ENCODE results near the gene FAM89B.

FAM89B gene

DNA sequence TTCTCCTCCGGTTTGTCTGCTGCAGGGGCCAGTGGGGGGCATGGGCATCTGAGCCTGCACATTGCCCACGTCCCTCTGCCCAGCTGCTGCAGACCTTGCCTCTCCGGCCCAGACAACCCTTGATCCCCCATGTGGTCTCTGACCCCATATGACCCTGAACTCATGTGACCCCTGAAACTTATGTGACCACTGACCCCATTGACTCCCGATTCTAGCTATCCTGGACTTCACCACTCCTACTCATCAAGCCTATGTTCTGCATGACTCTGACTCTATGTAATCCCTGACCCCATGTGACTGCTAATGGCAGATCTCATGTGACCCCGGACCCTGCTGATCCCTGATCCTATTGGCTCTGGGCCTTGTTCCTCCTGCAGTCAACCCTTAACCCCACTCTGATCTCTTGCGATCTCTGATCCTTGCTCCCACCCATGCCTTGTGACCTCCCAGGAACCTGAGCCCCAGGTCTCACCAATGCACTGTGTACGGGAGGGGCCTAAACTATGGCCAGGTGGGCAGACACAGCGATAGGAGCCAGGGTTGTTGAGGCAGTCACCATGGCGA is 19.9 kb upstream of the FAM89B start:
- no peak for DNase-seq
- H3K4me3 ChIP-seq (ENCODE audit: low read depth, low read length): no peak overlapping the region
- no peaks in the 10 kb centered on the region for H3K9me3 ChIP-seq
- no peaks in the 10 kb centered on the region for H3K27me3 ChIP-seq
- H3K36me3 ChIP-seq: no peaks in the 10 kb centered on the region; the same call in 1 of the 2 replicates
- no peak for TF ChIP-seq CTCF (IDR thresholded peaks at IDR 0.05; ENCODE audit: low read depth, low read length)
- peaks cover 7% of the 10 kb centered on the region for H3K4me1 ChIP-seq

DNA sequence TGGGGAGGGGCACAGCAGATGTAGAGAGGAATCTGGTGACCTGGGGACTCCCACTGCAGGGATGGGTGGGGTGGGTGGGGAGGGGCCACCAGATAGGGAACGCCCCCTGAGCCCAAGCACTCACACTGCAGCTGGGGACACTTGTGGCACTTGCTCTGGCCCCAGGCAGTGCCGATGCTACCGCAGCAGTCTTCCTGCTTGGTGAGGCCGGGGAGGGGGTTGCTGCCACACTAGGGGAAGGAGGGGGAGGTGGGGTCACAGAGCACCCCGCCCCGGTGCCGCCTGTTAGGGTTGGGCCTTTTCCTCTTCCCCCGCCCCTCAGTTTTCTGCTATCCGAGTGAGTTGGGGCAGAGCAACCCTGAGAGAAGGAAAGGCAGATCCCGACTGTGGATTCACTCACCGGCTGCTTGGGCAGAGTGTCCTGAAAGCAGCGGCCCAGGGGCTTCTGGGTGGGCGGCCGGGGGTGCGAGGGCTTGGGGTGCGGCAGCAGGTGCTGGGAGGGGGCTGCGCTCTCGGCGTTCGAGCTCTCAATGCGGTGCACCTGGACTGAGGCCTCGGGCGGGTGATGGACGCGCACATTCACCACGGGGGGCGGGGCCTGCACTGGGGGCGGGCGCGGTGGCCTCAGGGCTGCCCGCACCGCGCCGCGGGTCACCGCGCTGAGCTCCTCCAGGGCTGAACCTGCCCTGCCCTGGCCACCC is 18.9 kb upstream of the FAM89B start:
- DNase-seq: peak; percentile 44
- H3K36me3 ChIP-seq: no peaks in the 10 kb centered on the region; the same call in 1 of the 2 replicates
- no peak overlapping the region for H3K4me3 ChIP-seq (ENCODE audit: low read depth, low read length)
- H3K27me3 ChIP-seq: no peaks in the 10 kb centered on the region
- H3K4me1 ChIP-seq: peaks cover 7% of the 10 kb centered on the region
- no peaks in the 10 kb centered on the region for H3K9me3 ChIP-seq
- no peak for TF ChIP-seq CTCF (IDR thresholded peaks at IDR 0.05; ENCODE audit: low read depth, low read length)

- no peaks in the 10 kb centered on the region; the same call in 1 of the 2 replicates for H3K36me3 ChIP-seq
- no peak overlapping the region for H3K4me3 ChIP-seq (ENCODE audit: low read depth, low read length)
These were observed 18.1 kb upstream of the FAM89B start for GRCh38 chr11:65554057-65554818.

DNA sequence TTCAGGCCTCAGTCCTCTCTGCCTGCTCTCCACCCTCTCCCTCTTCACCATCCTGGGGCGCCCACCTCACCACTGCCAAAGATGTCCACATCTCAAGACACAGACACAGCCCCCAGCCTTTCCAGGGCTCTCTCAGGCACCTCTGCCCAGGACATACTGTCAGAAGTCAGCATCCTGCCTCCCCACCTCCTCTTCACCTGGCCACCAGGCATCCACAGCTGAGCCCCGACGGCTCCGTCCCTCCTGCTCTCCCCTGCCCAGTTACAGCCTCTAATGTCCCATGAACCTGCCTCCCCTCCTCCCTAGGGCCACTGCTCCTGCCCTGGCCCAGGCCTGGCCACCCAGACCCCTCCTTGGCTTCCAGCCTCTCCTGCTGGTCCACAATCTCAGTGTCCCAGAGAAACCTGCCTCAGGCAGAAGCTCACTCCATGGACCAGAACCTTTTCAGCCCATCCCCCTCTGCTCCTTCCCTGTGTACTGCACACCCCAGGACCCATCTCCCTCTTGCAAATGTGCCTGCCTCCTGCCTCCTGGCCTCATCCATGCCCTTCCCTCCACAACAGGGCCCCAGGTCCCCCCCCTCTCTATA is 17.4 kb upstream of the FAM89B start:
- no peak overlapping the region for H3K4me3 ChIP-seq (ENCODE audit: low read depth, low read length)
- no peaks in the 10 kb centered on the region for H3K27me3 ChIP-seq
- no peaks in the 10 kb centered on the region; the same call in 1 of the 2 replicates for H3K36me3 ChIP-seq
- no peaks in the 10 kb centered on the region for H3K9me3 ChIP-seq
- H3K4me1 ChIP-seq: peaks cover 11% of the 10 kb centered on the region
- no peak for TF ChIP-seq CTCF (IDR thresholded peaks at IDR 0.05; ENCODE audit: low read depth, low read length)
- DNase-seq: no peak

More at GRCh38 chr11:65554057-65554818, 18.1 kb upstream of the FAM89B start:
- no peak for DNase-seq
- TF ChIP-seq CTCF (IDR thresholded peaks at IDR 0.05; ENCODE audit: low read depth, low read length): no peak
- peaks cover 7% of the 10 kb centered on the region for H3K4me1 ChIP-seq
- no peaks in the 10 kb centered on the region for H3K27me3 ChIP-seq
- no peaks in the 10 kb centered on the region for H3K9me3 ChIP-seq

GRCh38 chr11:65555693-65556231 is 16.6 kb upstream of the FAM89B start:
- Histone ChIP-seq H3K27me3 (no peaks in the 10 kb centered on the region), H3K4me3 (ENCODE audit: low read depth, low read length) (no peak overlapping the region), H3K9me3 (no peaks in the 10 kb centered on the region), H3K36me3 (no peaks in the 10 kb centered on the region; the same call in 1 of the 2 replicates), H3K4me1 (peaks cover 16% of the 10 kb centered on the region)
- TF ChIP-seq CTCF (IDR thresholded peaks at IDR 0.05; ENCODE audit: low read depth, low read length): no peak
- DNase-seq: no peak
